ENCODE data around the gene PHF23.

PHF23 gene

DNA sequence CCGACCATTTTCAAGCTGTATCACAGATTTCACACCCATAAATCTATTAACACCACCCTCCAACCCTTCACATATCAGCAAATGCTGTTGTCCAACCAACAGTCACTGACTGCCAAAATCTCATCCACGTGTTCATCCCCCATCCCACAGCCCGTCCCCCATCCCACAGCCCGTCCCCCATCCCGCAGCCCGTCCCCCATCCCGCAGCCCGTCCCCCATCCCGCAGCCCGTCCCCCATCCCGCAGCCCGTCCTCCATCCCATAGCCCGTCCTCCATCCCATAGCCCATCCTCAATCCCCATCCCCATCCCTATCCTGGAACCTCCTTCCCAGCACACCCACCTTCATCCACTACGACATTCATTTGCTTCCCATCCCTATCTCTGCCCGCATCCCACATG lies 33.7 kb downstream of the PHF23 start:
- H3K9me3 ChIP-seq (ENCODE audit: insufficient read depth, low read depth, low read length) = no peaks in the 10 kb centered on the region
- no peaks in the 10 kb centered on the region for H3F3A ChIP-seq (ENCODE audit: low read depth)
- no peaks in the 10 kb centered on the region for H3K9me2 ChIP-seq (replicated peaks; ENCODE audit: low read depth, low read length)
- H3K9ac ChIP-seq (ENCODE audit: low read depth, low read length, poor library complexity, severe bottlenecking) = no peak overlapping the region
- H3K36me3 ChIP-seq (ENCODE audit: insufficient read depth, low read length) = peaks cover 28% of the 10 kb centered on the region; the same call in 1 of the 2 replicates
- no peaks in the 10 kb centered on the region for H3K79me2 ChIP-seq (ENCODE audit: insufficient read depth, low read length)
- H4K20me1 ChIP-seq (ENCODE audit: insufficient read depth, low read length, poor library complexity, severe bottlenecking) = peaks cover 2% of the 10 kb centered on the region
- no peak overlapping the region for H3K4me3 ChIP-seq (ENCODE audit: low read length, poor library complexity, severe bottlenecking)
- H3K4me2 ChIP-seq (ENCODE audit: low read depth, low read length, poor library complexity, severe bottlenecking) = no peak overlapping the region
- no peaks in the 10 kb centered on the region for H3K4me1 ChIP-seq (ENCODE audit: insufficient read depth, low read length, poor library complexity, severe bottlenecking)
- H3K27me3 ChIP-seq (ENCODE audit: insufficient read depth, low read length, poor library complexity, severe bottlenecking) = no peaks in the 10 kb centered on the region
- TF ChIP-seq, protein P1, sequence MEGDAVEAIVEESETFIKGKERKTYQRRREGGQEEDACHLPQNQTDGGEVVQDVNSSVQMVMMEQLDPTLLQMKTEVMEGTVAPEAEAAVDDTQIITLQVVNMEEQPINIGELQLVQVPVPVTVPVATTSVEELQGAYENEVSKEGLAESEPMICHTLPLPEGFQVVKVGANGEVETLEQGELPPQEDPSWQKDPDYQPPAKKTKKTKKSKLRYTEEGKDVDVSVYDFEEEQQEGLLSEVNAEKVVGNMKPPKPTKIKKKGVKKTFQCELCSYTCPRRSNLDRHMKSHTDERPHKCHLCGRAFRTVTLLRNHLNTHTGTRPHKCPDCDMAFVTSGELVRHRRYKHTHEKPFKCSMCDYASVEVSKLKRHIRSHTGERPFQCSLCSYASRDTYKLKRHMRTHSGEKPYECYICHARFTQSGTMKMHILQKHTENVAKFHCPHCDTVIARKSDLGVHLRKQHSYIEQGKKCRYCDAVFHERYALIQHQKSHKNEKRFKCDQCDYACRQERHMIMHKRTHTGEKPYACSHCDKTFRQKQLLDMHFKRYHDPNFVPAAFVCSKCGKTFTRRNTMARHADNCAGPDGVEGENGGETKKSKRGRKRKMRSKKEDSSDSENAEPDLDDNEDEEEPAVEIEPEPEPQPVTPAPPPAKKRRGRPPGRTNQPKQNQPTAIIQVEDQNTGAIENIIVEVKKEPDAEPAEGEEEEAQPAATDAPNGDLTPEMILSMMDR (conservative IDR thresholded peaks at IDR 0.05; ENCODE audit: low read length) = no peak
- no peak for TF ChIP-seq EZH2phosphoT487 (IDR thresholded peaks at IDR 0.05; ENCODE audit: borderline replicate concordance)
- no peak overlapping the region for H2AFZ ChIP-seq (ENCODE audit: low read length)

DNA sequence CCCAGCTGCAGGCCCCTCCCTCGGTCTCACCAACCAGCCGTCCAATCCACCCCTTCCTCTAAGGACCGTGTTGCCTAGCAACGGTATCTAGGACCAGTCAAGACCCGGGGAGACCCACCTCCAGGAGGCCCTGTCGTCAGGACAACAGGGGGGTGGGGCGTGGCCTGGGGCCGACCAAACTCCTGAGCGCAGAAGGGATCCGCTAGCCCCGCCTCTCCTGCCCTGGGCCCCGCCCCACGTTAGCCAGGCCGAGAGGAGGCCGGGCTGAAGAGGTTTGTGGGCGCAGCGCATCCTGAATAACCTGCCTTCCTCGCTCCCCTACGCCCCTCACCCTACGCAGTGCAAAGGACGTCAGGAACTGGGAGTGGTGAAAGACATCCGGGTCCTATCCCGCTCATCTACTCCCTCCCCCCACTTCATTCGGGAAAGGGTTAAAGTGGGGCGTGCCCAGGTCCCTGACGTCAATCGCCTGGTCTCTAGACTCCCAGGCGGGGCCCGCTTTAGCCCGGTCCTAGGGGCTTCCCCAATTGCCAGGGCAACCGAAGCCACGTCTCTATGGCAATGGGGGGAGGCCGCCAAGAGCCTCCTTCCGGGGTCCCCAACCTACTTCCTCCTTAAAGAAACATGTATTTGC lies 34.3 kb downstream of the PHF23 start:
- Histone ChIP-seq H3K4me1 (ENCODE audit: insufficient read depth, low read length, poor library complexity, severe bottlenecking) (no peaks in the 10 kb centered on the region), H3K9me2 (replicated peaks; ENCODE audit: low read depth, low read length) (no peaks in the 10 kb centered on the region), H3K36me3 (ENCODE audit: insufficient read depth, low read length) (peaks cover 28% of the 10 kb centered on the region; the same call in 1 of the 2 replicates), H3K79me2 (ENCODE audit: insufficient read depth, low read length) (no peaks in the 10 kb centered on the region), H3K4me3 (ENCODE audit: low read length, poor library complexity, severe bottlenecking) (no peak overlapping the region), H3F3A (ENCODE audit: low read depth) (no peaks in the 10 kb centered on the region), H4K20me1 (ENCODE audit: insufficient read depth, low read length, poor library complexity, severe bottlenecking) (peaks cover 2% of the 10 kb centered on the region), H3K9ac (ENCODE audit: low read depth, low read length, poor library complexity, severe bottlenecking) (no peak overlapping the region), H3K27me3 (ENCODE audit: insufficient read depth, low read length, poor library complexity, severe bottlenecking) (no peaks in the 10 kb centered on the region), H3K9me3 (ENCODE audit: insufficient read depth, low read depth, low read length) (no peaks in the 10 kb centered on the region), H3K4me2 (ENCODE audit: low read depth, low read length, poor library complexity, severe bottlenecking) (no peak overlapping the region), H2AFZ (ENCODE audit: low read length) (no peak overlapping the region)
- no peak for TF ChIP-seq EZH2phosphoT487 (IDR thresholded peaks at IDR 0.05; ENCODE audit: borderline replicate concordance)
- TF ChIP-seq, protein P1 (conservative IDR thresholded peaks at IDR 0.05; ENCODE audit: low read length) = no peak

DNA sequence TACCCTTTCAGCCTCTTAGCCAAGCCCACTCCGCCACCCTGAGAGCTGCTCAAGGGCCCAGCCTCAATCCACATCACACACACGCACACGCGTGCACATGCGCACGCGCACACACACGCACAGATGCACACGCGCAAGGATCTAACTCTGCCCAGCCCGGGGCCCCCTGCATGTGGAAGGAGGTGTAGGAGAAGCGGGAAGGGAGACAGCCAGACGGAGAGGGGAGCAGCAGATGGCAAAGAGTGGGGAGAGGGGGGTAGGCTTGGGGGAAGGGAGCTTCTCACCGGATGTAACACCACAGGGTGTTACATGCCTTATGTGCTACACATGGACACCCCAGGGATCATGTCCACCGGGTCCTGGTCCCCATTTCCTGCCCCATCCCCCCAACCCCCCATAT lies 34.9 kb downstream of the PHF23 start:
- Histone ChIP-seq H3K4me1 (ENCODE audit: insufficient read depth, low read length, poor library complexity, severe bottlenecking) (no peaks in the 10 kb centered on the region), H4K20me1 (ENCODE audit: insufficient read depth, low read length, poor library complexity, severe bottlenecking) (peaks cover 2% of the 10 kb centered on the region), H3K9me3 (ENCODE audit: insufficient read depth, low read depth, low read length) (no peaks in the 10 kb centered on the region), H3K9me2 (replicated peaks; ENCODE audit: low read depth, low read length) (no peaks in the 10 kb centered on the region), H3F3A (ENCODE audit: low read depth) (no peaks in the 10 kb centered on the region), H3K36me3 (ENCODE audit: insufficient read depth, low read length) (peaks cover 28% of the 10 kb centered on the region; the same call in 1 of the 2 replicates), H2AFZ (ENCODE audit: low read length) (no peak overlapping the region), H3K4me2 (ENCODE audit: low read depth, low read length, poor library complexity, severe bottlenecking) (no peak overlapping the region), H3K4me3 (ENCODE audit: low read length, poor library complexity, severe bottlenecking) (no peak overlapping the region), H3K27me3 (ENCODE audit: insufficient read depth, low read length, poor library complexity, severe bottlenecking) (no peaks in the 10 kb centered on the region), H3K79me2 (ENCODE audit: insufficient read depth, low read length) (no peaks in the 10 kb centered on the region), H3K9ac (ENCODE audit: low read depth, low read length, poor library complexity, severe bottlenecking) (no peak overlapping the region)
- TF ChIP-seq, protein P1 (conservative IDR thresholded peaks at IDR 0.05; ENCODE audit: low read length) = no peak
- no peak for TF ChIP-seq EZH2phosphoT487 (IDR thresholded peaks at IDR 0.05; ENCODE audit: borderline replicate concordance)
